SKM-1 (cell line): ENCODE data around the gene CHST5.

Experiments used
- DNase-seq: peaks from one replicate; lab custom pipeline; 2025; ENCODE audit not compliant: unreplicated experiment; lab: John Stamatoyannopoulos, UW

The CHST5 gene

DNA sequence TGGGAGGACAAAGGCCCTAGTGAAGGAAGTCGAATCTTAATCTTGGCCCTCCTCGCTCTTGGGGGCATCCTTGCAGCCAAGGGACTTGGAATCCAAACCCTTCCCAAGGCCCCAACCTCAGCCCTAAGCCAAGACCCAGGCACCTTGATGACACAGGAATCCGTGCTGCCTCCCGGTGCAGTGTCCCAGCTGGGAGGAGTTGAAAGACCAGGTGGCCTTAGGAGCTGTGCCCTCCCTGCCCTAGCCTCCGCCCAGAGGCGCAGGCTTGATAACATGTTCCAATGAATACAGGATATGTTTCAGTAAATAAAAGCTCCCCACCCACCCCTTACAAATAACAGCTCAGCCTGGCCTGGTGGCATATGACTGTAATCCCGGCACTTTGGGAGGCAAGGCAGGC, at the start of gene CHST5:
TSS of gene CHST5 (minus strand) at position 208 of the 400 bp plus-strand sequence. CDS start 5,724 bp downstream, outside the sequence.
- no peak for DNase-seq

GRCh38 chr16:75584108-75584507, 48.2 kb upstream of the CHST5 start:
- no peak for DNase-seq

- no peak for DNase-seq
Observed at GRCh38 chr16:75579281-75579834, 43.5 kb upstream of the CHST5 start.

- no peak for DNase-seq
Observed at GRCh38 chr16:75578725-75579124, 42.8 kb upstream of the CHST5 start.

DNA sequence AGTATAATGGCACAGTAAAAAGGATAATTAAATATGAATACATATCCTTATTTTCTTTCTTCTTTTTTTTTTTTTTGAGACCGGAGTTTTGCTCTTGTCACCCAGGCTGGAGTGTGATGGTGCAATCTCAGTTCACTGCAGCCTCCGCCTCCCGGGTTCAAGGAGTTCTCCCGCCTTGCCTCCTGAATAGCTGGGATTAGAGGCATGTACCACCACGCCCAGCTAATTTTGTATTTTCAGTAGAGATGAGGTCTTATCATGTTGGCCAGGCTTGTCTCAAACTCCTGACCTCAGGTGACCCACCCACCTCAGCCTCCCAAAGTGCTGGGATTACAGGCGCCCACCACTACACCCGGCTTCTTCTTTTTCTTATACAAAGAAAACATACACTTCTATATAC, 42.3 kb upstream of the CHST5 start:
- no peak for DNase-seq

GRCh38 chr16:75576384-75576811, 40.5 kb upstream of the CHST5 start:
- no peak for DNase-seq

DNA sequence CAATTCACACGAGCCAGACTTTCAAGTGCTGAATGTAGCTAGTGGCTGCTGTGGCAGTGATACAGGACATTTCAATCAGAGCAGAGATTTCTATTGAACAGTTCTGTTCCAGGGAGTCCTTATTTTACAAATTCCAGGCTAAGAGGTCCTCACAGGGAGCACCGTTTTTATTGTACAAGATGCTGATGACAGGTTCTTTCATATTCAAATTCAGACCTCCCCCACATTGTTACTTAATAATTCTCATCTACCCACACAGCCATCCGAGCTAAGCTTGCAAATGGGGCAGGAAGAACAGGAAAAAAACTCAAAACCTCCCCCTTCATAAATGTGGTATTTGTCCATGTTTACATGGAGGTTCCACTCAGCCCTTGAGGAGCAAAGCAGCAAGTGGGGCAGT, 40.0 kb upstream of the CHST5 start:
- no peak for DNase-seq

GRCh38 chr16:75573955-75574354, 38.0 kb upstream of the CHST5 start:
- DNase-seq = no peak

GRCh38 chr16:75572864-75573542, 37.1 kb upstream of the CHST5 start:
- DNase-seq = no peak

- DNase-seq = no peak
Observed at GRCh38 chr16:75570396-75571065, 34.6 kb upstream of the CHST5 start.

DNA sequence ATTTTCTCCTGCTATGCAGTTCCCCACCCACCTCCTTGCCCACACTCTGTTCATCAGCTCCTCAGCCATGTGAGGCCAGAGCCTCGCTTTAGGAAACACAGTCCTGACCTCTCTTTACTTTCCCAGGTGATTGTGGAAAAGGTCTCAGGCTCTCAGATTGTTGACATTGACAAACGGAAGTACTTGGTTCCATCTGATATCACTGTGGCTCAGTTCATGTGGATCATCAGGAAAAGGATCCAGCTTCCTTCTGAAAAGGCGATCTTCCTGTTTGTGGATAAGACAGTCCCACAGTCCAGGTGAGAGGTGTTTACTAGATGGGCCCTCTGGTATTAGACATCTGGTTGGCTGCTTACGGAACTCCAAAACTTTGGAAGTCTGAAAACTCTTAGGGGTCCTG, 32.0 kb upstream of the CHST5 start:
- no peak for DNase-seq

GRCh38 chr16:75566758-75567255, 30.9 kb upstream of the CHST5 start:
- no peak for DNase-seq

- DNase-seq = peak; percentile 69
Observed at GRCh38 chr16:75566040-75566757, 30.3 kb upstream of the CHST5 start, which contains the start of gene GABARAPL2. TSS of gene GABARAPL2 (plus strand) at chr16:75566379. CDS start at chr16:75566487, 108 bp downstream.

- DNase-seq = no peak
Observed at GRCh38 chr16:75565640-75566039, 29.7 kb upstream of the CHST5 start.

DNA sequence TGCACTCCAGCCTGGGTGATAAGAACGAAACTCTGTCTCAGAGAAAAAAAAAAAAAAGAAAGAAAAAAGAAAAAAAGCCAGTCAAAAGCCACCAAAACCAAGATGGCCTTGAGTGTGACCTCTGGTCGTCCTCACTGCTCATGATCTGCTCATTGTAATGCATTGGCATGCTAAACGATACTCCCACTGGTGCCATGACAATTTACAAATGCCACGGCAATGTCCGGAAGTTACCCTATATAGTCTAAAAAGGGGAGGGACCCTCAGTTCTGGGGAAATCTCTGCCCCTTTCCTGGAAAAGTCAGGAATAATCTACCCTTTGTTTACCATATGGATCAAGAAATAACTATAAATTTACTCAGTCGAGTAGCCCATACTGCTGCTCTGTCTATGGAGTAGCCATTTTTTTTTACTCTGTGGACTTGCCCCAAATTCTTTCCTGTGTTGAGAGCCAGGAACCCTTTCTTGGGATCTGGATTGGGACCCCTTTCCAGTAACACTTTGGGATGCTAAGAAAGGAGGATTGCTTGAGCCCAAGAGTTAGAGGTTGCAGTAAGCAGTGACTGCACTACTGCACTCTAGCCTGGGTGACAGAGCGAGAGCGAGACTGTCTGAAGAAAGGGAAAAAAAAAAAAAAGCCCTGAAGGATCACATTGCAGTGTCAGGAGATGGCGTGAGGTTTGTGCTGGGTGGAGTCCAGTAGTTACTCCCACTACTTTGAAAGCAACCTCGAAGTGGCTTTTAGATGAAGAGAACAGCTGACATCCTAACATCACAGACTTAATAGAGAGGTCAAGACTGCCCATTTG, 23.9 kb upstream of the CHST5 start:
- no peak for DNase-seq

DNA sequence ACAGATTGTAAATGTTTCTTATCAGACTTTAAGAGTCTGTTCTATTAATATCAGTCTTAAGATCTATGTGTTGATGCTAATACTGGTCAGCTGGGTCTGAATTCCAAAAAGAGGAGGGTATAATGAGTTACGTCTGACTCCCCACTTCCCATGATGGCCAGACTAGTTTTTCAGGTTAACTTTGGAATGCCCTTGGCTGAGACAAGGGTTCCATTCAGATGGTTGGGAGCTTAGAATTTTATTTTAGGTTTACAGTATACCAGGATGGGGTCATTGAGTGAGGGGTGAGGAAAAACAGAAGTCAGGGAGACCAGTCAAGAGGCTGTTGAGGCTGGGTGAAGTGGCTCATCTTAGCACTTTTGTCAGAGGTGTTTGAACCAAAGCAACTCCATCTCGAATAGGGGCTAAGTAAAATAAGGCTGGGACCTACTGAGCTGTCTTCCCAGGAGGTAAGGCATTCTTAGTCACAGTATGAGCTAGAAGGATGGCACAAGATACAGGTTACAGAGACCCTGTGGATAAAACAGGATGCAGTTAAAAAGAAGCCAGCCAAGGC, 23.0 kb upstream of the CHST5 start:
- no peak for DNase-seq

DNA sequence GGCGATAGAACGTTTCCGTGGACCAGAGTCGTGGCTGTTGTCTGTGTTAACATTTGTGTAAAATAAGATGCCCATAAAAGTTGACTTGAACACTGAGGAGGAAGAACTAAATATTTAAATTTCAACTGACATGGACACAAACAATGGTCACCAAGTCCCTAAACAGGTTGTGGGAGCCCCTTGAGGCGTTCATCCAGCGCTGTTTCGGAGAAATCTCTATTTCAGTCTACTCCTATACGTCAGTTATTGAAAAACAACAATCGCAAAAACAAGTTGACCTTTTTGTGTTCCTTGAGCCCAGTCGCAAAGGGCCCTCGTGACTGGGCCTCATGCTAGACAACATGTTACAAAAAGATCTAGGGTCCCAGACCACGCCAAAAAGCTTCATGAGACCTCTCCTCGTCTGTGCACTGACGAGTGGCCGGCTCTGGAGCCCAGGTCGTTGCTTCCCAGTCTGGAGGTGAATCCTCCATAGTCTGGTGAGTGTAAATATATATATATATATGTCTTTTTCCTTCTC, 20.6 kb upstream of the CHST5 start:
- no peak for DNase-seq

DNA sequence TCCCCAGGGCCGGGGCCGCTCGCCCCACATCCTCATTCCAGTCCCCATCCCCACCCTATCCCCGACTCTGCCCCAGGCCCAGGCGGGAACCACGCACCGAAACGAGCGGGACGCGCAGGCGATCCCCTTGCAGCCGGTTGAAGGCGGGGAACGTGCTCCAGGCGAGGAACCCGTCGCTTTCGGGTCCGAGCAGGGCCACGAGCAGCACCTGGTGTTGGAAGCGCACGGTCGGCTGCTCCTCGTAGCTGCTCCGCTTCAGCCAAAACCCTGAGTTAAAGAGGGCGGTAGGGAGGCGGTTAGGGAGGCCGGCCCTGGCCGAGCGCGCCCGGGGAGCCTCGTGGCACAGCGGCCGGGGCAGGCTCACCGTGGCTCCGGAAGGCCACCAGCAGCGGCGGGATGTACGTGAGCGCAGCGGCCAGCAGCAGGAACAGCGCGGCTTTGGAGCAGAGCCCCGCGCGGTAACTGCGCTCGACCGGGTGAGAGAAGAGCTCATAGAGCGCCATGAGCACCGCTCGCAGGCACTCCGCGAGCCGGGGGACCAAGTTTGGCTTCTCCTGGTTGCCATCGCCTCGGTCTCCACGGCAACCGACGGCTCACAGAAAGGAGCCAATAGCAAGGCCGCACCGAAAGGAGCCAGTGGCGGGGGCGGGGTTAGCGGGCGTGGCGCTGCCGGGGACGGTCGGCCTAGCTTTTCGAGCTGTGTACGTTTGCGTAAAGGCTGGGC, 20.0 kb upstream of the CHST5 start, which contains the start of gene TMEM231:
TSS of gene TMEM231 (minus strand) at position 546 of the 724 bp plus-strand sequence. CDS start at position 503, 43 bp downstream.
- DNase-seq = peak; percentile 65

DNA sequence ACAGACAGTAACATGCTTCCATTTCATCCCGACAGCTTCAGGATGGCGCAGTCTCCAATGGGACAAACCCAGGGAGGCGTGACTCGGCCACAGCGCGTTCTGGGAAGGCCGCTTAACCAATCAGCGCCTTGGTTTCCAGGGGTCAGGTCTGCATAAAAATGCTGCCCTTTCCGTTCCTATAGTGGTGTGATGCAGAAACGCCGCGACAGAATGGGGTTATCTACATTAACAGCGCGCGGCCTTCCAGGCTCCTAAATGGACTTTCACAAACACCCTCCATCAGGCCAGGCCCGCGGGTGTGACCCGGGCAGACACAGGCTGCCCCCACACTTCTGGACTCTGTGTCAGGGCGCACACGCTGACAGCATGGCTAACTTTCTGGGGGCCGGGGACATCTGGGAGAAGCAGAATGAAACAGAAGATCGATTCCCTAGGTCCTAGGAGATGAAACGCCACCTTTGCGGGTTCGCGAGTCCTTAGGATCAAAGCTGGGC, 19.4 kb upstream of the CHST5 start:
- DNase-seq = peak; percentile 27
